Activated CD8-positive, alpha-beta memory T cell treated with anti-CD3 and anti-CD28 coated beads for 24 hours (primary cell): ENCODE results near the gene FFAR4.
"Not testable (repeated sequence)": the region's sequence is repeated elsewhere in the genome, so short reads cannot be mapped to it uniquely, and the experiment has no call there.

Experiments
- DNase-seq: peaks from one replicate; pipeline ENCODE4 v3.0.0-alpha.2; 2020

Gene FFAR4

DNA sequence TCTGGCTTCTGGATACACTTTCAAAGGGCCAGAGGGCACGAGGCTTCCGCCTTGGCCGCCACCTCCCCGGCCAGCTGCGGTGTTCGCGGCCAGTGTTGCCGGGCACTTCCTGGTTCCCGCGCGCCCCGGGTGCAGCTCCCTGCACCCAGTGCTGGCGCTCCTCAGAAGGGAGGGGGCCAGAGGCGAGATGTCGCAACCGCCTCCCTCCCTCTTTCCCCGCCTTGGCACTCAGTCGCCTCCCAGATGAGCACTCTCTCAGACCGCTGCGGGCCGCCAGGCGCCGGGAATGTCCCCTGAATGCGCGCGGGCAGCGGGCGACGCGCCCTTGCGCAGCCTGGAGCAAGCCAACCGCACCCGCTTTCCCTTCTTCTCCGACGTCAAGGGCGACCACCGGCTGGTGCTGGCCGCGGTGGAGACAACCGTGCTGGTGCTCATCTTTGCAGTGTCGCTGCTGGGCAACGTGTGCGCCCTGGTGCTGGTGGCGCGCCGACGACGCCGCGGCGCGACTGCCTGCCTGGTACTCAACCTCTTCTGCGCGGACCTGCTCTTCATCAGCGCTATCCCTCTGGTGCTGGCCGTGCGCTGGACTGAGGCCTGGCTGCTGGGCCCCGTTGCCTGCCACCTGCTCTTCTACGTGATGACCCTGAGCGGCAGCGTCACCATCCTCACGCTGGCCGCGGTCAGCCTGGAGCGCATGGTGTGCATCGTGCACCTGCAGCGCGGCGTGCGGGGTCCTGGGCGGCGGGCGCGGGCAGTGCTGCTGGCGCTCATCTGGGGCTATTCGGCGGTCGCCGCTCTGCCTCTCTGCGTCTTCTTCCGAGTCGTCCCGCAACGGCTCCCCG, at the start of gene FFAR4:
FFAR4 (plus strand) TSS at position 231 of the 842 bp plus-strand sequence; CDS start at position 287, 56 bp downstream.
- no peak for DNase-seq

DNA sequence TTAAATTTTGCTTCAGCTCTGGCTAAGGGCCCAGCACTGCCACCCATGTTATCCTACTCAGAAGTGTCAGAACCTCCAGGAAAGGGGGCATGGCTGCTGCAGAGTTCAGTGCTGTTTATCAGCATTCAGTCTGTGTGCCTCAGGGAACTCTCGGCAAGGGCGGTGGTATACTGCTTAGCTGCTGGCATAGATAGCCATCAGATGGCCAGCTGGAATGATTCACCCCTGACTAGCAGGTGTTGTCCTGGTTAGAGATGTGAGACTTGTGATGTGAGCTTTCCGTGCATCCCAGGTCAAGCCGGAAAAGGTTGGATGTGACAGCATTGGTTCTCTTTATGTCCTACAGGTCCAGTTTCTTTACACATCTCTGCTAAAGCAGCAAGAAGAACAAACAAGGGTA, 47.9 kb upstream of the FFAR4 start:
- no peak for DNase-seq

DNA sequence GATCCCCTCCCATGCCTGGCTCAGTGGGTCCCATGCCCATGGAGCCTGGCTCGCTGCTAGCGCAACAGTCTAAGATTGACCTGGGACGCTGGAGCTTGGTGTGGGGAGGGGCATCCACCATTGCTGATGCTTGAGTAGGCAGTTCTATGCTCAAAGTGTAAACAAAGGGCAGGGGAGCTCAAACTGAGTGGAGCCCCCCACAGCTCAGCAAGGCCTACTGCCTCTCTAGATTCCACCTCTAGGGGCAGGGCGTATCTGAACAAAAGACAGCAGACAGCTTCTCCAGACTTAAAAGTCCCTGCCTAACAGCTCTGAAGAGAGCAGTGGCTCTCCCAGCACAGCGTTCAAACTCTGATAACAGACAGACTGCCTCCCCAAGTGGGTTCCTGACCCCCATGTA, 31.2 kb upstream of the FFAR4 start:
- DNase-seq = no peak

DNA sequence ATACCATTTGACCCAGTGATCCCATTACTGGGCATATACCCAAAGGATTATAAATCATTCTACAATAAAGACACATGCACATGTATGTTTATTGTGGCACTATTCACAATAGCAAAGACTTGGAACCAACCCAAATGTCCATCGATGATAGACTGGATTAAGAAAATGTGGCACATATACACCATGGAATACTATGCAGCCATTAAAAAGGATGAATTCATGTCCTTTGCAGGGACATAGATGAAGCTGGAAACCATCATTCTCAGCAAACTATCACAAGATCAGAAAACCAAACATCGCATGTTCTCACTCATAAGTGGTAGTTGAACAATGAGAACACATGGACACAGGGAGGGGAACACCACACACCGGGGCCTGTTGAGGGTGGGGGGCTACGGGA, 25.6 kb upstream of the FFAR4 start:
- not testable (repeated sequence) for DNase-seq

DNA sequence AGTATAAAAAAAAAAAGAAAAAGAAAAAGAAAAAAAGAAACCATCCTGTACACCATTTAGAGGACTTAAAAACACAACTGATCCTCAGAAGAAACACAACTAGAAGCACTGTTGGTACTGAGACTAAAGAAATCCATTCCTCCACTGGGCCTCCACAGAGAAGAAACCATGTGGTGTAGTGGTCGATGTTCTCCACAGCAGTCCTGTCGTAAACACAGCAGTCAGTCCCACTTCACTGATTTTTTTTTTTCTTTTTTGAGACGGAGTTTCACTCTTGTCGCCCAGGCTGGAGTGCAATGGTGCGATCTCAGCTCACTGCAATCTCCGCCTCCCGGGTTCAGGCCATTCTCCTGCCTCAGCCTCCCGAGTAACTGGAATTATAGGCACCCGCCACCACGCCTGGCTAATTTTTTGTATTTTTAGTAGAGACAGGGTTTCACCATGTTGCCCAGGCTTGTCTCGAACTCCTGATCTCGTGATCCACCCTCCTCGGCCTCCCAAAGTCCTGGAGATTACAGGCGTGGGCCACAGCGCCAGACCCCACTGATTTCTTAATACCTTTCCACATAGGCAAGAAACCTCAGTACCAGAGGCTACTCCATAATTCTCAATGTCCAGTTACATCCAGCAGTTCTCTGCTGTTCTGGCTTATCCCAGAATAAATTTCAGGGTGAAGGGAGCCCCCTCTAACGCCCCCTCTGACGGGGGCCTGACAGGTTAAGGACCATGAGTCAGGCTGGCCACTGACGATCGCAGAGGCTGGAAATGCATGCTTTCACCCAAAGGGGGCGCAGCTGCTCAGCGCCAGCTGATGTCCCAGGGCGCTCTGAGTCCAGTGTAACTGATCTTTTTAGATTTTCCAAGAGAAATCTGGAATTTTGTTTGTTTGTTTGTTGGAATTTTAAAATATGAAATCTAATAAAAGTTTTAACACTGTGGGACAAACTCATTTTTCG, 24.8 kb upstream of the FFAR4 start:
- no peak for DNase-seq

DNA sequence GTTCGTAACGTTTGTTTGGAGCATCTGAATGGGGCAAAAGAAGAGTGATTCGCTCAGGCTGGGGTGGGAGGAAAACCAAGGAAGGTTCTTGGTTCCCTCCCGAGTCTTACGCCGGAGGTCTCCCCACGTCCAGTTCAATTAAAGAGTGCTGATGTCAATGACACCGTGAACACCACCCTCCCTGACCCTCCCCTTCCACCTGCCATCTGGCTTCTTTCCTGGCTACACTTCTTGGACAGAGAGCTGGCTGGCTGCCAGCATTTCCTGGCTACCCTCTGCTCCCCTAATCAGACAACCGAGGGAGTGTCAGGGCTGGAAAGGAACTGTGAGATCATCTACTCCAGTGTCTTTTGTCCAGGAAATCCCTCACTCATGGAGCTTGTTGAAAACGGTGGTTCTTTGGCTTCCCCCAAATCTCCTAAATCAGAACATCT, 24.1 kb upstream of the FFAR4 start:
- no peak for DNase-seq

DNA sequence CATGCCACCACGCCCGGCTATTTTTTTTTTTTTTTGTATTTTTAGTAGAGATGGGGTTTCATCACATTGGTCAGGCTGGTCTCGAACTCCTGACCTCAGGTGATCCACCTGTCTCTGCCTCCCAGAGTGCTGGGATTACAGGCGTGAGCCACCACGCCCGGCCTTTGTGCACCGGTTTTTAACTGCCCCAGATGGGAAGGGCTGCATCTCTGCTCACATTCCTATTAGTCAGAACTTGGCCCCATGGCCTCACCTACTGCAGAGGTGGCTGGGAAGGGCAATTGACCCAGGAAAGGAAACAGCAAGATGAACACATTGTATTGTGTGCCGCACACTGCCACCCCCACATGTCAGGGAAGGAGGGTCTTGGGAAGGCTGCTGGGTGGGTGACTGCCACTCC, 19.5 kb upstream of the FFAR4 start:
- not testable (repeated sequence) for DNase-seq

DNA sequence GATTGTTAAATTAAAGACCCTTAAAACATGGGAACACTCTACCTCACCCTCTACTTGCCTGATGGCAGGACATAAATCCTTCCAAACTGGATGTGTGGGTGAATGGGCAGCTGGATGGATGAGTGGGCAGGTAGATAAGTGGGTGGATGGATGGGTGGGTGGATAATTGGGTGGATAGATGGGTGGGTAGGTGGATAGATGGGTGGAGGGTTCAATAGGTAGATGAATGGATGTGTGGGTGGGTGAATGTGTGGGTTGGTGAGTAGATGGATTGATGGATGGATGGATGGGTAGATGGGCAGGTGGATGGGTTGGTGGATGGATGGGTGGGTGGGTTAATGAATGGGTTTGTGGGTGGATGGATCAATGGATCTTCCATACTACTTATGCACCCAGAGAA, 18.9 kb upstream of the FFAR4 start:
- DNase-seq = no peak

DNA sequence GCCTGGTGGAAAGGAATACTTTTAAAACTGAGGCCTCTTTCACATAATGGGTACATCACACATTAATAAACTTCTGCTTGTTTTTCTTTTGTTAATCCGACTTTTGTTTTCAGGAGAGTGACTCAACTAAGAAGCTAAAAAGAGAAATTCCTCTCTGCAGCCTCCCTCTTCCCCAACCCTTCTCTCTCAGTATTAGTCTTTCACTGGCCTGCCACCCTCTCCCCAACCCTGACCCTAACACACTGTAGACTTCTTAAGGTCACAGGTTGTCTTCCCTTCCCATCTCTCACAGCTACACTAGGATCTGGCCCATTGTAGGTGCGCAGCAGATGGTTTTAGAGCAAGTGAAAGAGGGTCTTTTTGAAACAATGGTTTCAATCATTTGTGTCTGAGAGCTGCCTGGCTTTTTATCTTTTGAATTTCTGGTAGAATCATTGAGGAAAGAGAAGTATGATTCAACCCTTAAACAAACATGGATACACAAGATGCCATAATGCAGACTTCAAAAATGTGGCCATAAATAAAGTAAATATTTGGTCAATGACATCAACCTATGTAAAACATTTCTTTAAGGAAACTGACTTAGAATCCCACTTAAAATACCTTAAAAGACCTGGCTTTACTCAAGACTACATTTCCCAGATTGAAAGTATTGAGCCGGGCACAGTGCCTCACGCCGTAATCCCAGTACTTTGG, 17.9 kb upstream of the FFAR4 start:
- DNase-seq = no peak

DNA sequence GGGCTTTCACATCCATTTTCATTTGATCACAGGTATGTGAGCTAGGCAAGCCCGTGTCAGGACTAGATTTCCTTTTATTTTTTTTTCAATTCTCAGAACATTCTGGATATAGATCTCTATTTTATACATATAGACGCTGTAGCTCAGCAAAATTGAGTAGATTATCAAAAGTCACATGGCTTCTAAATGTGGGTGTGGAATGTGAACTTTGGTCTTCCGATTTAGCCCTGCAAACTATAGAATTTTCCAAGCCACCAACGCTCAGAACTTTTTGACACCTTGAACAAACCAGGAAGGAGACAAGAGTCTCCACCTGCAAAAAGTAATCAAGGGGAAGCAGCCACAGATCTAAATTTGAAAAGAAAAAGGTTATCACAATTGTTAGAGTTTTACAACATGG, 15.9 kb upstream of the FFAR4 start:
- no peak for DNase-seq

DNA sequence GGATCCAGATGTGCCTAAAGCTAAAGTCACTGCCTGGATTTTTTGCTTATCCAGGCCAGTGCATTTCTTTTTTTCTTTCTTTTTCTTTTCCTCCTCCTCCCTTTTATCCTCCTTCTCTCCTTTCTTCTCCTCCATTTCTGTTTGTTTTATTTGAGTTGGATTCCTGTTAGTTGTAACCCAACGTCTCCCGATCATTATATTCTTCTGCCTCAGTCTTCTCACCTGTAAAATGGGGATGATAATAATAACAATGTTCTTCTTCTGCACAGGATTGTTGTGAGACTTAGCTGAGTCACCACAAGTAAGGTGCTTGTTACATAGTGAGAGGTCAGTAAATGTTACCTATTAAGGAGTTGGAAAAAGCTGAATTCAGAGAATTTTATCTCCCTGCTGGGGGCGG, 13.7 kb upstream of the FFAR4 start:
- no peak for DNase-seq

DNA sequence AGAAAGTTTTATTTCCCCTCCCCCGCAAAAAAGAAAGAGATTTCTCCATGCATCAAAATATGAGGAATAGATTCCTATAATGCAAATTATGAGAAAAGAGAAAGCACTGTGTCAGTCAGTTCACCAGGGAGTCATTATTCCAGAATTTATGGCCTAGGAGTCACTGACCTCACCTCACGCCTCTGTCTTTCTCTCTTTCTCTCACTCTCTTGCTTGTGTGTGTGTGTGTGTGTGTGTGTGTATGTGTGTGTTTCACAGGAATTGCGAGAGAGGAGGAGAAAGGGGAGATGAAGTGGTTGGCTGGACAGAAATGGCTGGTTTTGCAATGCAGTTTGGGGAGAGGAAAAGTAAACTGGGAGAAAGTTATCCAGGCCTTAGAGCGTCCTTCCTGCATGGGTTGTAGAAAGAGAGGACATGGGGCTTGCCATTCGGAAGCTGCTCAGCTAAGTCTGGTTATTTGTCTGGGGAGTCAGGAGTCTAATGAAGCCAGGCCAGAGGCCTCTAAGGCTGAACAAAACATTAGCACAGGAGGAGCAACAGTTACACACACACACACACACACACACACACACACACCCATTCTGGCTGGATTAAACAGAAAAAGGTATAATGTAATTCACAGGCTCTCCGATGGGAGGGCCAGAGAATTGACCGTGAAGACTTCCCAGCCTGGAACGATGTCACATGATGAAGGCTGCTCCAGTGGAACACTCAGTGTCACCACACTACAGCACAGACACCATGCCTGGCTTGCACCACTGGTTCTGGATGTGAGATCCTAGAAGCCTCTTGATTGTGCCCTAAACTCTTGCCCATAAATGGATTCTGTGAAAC, 12.8 kb upstream of the FFAR4 start:
- DNase-seq = no peak

DNA sequence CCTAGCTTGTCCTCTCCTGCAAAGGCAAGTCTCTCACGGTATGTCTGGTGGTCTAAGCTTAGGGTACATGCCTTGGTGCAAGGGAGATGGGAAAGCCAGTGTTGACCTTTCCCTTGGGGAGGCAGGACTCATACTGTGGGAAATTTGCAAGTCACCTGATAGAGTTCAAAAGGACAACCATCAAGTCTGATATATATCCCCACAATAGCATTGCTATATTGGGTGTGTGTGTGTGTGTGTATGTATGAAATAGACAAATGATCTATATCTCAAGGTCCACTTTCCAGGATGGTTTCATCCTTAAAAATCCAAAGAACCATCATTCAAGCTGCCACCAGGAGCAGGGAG, 12.2 kb upstream of the FFAR4 start:
- DNase-seq = no peak

DNA sequence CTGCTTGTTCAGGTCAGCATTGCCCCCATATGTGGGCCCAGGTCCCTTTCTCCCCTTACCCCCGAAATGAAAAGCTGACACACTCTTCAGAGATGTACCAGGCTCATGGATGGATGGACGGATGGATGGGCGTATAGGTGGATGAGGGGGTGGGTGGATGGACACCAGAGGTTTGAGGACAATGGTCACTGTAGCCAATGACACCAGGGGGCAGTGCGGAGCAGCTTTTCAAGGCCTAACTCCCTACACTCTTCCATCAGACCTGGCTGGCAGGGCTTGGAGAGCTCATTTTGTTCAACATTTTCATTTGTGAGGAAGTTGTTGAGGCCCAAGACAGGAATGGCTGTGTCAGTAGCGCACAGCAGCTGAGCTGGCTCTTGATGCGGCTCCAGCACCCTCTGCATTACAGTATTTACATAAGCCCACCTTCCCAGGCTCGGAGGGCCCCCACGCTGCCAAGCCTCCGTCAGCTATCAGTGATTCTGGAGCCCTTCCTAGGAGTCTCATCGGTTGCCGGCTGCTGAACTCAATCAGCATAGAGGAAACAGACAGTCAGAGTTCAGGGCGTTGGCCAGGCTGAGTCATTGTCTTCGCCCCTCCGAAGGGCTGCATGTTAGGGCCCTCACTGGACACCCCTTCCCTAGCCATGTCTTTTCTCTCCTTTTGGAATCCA, 11.6 kb upstream of the FFAR4 start:
- DNase-seq = peak; percentile 70

DNA sequence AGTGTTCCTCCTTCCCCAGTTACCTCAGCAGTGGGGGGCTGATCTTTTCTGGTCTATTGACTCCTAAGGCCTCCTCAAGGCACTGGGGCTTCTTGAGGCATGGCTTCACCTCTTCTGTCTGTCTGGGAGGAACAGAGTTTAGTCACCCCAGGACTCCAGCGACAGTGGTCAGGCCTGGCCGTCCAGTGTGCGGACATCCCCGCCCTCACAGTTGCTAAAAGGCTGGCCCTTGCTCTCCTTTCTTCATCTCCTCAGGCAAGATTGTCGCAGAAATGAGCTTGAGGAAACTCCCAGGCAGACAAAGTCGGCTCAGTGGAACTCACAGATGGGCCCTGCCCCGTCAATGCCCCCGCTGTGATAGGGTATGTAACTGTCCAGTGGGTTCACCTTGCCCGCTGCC, 7.0 kb upstream of the FFAR4 start:
- no peak for DNase-seq

DNA sequence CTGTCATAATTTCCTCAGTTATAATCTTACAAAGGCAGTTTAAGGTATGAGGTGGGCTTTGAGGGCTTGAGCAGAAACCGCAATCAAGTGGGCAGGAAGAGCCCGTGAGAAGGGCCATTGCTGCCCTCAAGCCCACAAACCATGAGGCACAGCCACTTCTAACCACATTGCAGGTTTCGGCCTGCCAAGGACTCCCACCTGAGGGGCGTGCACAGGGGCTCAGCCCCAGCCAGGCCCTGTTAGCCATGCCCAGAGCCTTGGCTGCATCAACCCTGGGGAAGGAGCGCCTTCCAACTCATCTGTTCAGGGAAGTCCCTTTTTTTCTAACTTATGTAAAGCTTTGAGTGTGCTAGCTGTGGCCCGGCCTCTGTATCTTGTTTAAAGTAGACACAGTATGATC, 5.9 kb upstream of the FFAR4 start:
- DNase-seq = no peak

DNA sequence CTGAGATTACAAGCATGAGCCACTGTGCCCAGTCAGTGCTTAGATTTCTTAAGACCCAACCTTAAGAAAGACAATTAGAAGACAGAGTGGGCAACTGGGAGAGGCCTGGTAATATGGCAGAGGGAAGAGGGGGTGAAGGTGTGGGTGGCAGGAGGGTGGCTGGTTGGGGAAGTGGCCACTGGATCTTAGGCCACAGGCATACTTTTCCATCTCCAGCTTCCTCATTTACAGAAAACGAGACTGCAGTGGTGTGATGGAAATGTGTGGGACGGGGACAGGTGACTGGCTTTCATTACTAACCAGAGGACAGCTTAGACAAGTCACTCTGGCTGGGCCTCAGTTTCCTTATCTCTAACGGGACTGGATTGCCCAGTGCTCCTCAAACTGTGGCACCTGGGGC, 1.0 kb upstream of the FFAR4 start:
- DNase-seq = no peak

DNA sequence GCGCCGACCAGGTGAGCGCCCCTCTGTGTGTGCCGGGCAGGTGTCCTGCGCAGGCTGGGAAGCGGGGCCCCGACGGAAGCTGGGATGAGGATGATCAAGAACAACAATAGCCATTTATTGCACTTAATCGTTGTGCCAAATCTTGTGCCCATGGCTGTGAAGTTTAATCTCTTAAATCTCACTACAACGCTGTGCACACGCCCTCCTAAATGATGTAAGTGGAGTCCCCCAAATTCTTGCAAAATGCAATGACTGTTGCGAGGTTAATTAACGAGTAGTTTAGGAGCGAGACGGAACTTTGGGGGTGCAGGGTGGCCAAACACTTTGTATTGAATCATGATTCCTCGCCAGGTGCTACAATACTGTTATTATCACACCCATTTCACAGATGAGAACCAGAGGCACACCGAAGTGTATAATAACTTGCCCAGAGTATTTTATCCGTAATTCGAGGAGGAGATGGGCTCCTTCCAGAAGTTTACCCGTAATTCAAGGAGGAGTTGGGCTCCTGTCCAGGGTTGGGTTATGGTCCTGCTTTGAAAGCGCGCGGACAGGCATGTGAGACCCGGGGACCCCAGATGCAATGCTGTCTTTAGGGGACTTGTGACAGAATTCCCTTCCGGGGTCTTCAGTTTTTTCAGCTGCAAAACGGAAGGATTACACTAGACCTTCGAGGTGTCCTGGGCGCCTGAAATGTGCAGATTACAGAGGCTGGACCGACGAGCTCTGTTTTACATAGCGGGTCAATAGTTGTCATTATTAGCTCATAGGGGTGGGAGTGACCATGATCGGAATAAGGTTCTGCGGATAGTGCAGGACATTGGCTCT, 1.0 kb downstream of the FFAR4 start:
- no peak for DNase-seq

DNA sequence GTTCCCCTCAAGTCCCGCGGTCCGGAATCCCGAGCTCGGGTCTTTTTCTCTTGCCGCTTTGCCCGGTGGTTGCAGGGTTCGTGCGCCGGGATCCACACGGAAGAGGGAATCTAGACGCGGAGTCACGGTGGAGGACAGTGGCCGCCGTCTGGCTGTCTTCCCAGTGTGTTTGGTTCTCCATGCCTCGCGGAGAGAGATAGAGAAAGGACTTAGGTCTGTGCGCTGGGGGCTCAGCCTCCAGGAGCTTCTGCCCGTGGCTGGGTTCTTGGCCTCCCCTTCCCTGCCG, 1.6 kb downstream of the FFAR4 start:
- DNase-seq = no peak

DNA sequence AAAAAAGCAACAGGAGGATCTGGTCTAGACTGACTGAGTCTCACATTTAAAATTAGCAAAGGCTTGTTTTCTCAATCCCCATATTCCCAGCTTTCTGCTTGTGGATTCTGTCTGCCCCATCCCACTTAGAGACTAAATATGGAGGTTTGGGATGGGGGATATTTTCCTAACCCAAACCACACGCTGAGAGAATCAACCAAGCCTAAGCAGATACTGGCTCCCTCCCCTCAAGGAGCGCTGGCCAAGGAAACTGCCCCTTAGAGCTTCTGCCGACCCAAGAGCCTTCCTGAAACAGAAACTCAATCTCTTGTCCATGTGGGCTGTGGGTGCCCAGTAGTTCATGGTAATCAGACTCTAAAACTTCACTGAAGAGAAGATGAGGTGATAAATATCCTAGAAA, 3.9 kb downstream of the FFAR4 start:
- no peak for DNase-seq

DNA sequence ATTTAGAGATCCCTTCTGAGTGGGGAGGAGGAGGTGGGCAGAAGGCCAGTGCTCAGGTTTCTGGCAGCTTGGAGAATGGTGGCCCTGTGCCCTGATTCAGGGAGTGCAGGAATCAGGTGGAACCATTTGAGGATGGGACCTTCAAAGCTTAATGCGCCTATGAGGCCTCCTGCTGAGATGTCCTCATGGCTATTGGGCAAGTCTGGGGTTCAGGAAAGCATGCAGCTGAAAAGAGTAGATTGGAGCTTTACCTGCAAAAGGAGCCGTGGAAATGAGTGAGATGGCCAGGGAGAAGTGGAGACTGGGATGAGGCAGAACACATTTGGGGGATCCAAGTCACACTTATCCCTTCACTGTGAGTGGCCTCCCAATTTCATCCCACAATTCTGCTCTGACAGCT, 6.1 kb downstream of the FFAR4 start:
- DNase-seq = no peak
